B cell (primary cell): ENCODE results near the gene MAFF.

Experiments used
- CTCF ChIP-seq: fragments of 200-600 bp; IDR thresholded peaks from one replicate; pipeline ENCODE4 v1.8.0; 2022; ENCODE audit warnings: antibody characterized with exemption, mild to moderate bottlenecking
- EZH2 ChIP-seq: IDR thresholded peaks from 2 replicates; pipeline ENCODE4 v1.6.1; 2012; ENCODE audit warnings: borderline replicate concordance, low read depth, mild to moderate bottlenecking, moderate library complexity, low read length; ENCODE audit not compliant: insufficient read depth, poor library complexity, severe bottlenecking

- TF ChIP-seq CTCF: no peak
- TF ChIP-seq EZH2: no peak
Measured at GRCh38 chr22:38202437-38203089, 769 bp downstream of the MAFF start.
